Measurements from ENCODE around the gene RAB3A. TPM values are rescaled to one million over a fixed set of nuclear protein-coding genes. Genes with fewer than 3 reads are reported as not detected.

RAB3A gene
- total and polyA plus RNA-seq, 9 of the 15 experiments (the other 6 are each of a cell fraction or from before 2014, with no cell fraction given) = 0.17 to 5.1 (median 0.90) TPM; not detected in 1

GRCh38 chr19:18173572-18174288 is 30.1 kb downstream of the RAB3A start, which contains the start of gene IFI30 (continued):
- TF ChIP-seq ARID4B (CRISPR knock-in tag; IDR thresholded peaks at IDR 0.05) = peak; percentile 70; the same call in 1 of the 2 replicates
- TF ChIP-seq PPARD (CRISPR knock-in tag; IDR thresholded peaks at IDR 0.05) = no peak
- TF ChIP-seq EP400 (IDR thresholded peaks at IDR 0.05) = peak; percentile 44; the same call in 1 of the 2 replicates
- 0 out of 2 replicates have a peak, but pooled peaks have one; percentile 39 for TF ChIP-seq ZNF592 (IDR thresholded peaks at IDR 0.05)
- TF ChIP-seq USF2 (CRISPR knock-in tag; IDR thresholded peaks at IDR 0.05) = 0 out of 2 replicates have a peak, but pooled peaks have one; percentile 2
- TF ChIP-seq ILF3 (IDR thresholded peaks at IDR 0.05; ENCODE audit: borderline replicate concordance) = no peak
- TF ChIP-seq ZNF324 (CRISPR knock-in tag; IDR thresholded peaks at IDR 0.05) = no peak
- peak; percentile 51 for TF ChIP-seq MAX (CRISPR knock-in tag; IDR thresholded peaks at IDR 0.05)
- 0 out of 2 replicates have a peak, but pooled peaks have one; percentile 19 for TF ChIP-seq NBN (IDR thresholded peaks at IDR 0.05; ENCODE audit: low read depth)
- no peak for TF ChIP-seq FOXJ3 (CRISPR knock-in tag; IDR thresholded peaks at IDR 0.05)
- TF ChIP-seq PHF21A (IDR thresholded peaks at IDR 0.05; ENCODE audit: borderline replicate concordance, low read depth) = 0 out of 2 replicates have a peak, but pooled peaks have one; percentile 11
- 0 out of 2 replicates have a peak, but pooled peaks have one; percentile 58 for TF ChIP-seq PRMT5 (CRISPR knock-in tag; IDR thresholded peaks at IDR 0.05)
- TF ChIP-seq ZBTB2 (IDR thresholded peaks at IDR 0.05) = 0 out of 2 replicates have a peak, but pooled peaks have one; percentile 54
- TF ChIP-seq ESRRA (IDR thresholded peaks at IDR 0.05; ENCODE audit: borderline replicate concordance, low read depth) = peak; percentile 49; the same call in 1 of the 2 replicates
- TF ChIP-seq ZNF785 (CRISPR knock-in tag; IDR thresholded peaks at IDR 0.05) = no peak
- peak; percentile 54 for TF ChIP-seq POLR2AphosphoS5 (IDR thresholded peaks at IDR 0.05; ENCODE audit: control insufficient read depth, insufficient read depth, low read depth, low read length)
